GM23338 (cell line): ENCODE results near the gene DCANP1. TPM values are rescaled to one million over a fixed set of nuclear protein-coding genes. Genes with fewer than 3 reads are reported as not detected.

ENCODE experiments used
- ATAC-seq: fragments of 200-7000 bp; cut with Tn5 transposase; 3 replicates; pipeline ENCODE4 v1.9.1; 2020
- DNase-seq: peaks from one replicate; pipeline ENCODE4 v3.0.0-alpha.2; 2015; ENCODE audit warnings: low spot score
- H2AFZ ChIP-seq: fragments of 200-600 bp; sonication (generic); 2 replicates; pipeline ENCODE4 v1.8.0; 2016; ENCODE audit warnings: antibody characterized with exemption, mild to moderate bottlenecking, moderate library complexity
- H3F3A ChIP-seq: fragments of 200-600 bp; sonication (generic); replicated peaks from 2 replicates; pipeline ENCODE4 v1.8.0; 2017; ENCODE audit warnings: antibody characterized with exemption, mixed run types, low read depth
- H3K27ac ChIP-seq: fragments of 200-600 bp; sonication (generic); 2 replicates; pipeline ENCODE4 v1.6.1; 2016; ENCODE audit warnings: low read depth
- H3K27me3 ChIP-seq: fragments of 200-600 bp; sonication (generic); 2 replicates; pipeline ENCODE4 v1.8.0; 2016; ENCODE audit warnings: mild to moderate bottlenecking, mixed run types, moderate library complexity; ENCODE audit not compliant: insufficient read depth
- H3K36me3 ChIP-seq: fragments of 200-600 bp; sonication (generic); 2 replicates; pipeline ENCODE4 v1.8.0; 2016; ENCODE audit warnings: mild to moderate bottlenecking; ENCODE audit not compliant: insufficient read depth
- H3K4me1 ChIP-seq: fragments of 200-600 bp; sonication (generic); 2 replicates; pipeline ENCODE4 v1.8.0; 2016; ENCODE audit warnings: mild to moderate bottlenecking, moderate library complexity; ENCODE audit not compliant: insufficient read depth
- H3K4me2 ChIP-seq: fragments of 200-600 bp; sonication (generic); 2 replicates; pipeline ENCODE4 v1.7.1; 2017; ENCODE audit warnings: mixed run types
- H3K4me3 ChIP-seq: fragments of 200-600 bp; sonication (generic); 2 replicates; pipeline ENCODE4 v1.6.1; 2016; ENCODE audit warnings: mixed run types
- H3K79me2 ChIP-seq: fragments of 200-600 bp; sonication (generic); replicated peaks from 2 replicates; pipeline ENCODE4 v1.8.0; 2017; ENCODE audit warnings: mild to moderate bottlenecking; ENCODE audit not compliant: insufficient read depth
- H3K9me2 ChIP-seq: fragments of 200-600 bp; sonication (generic); 2 replicates; pipeline ENCODE4 v1.8.0; 2017; ENCODE audit not compliant: insufficient read depth
- H4K20me1 ChIP-seq: fragments of 200-600 bp; sonication (generic); replicated peaks from 2 replicates; pipeline ENCODE4 v1.8.0; 2017; ENCODE audit warnings: mild to moderate bottlenecking; ENCODE audit not compliant: insufficient read depth
- H3K27ac Mint-ChIP-seq: 2 replicates; pipeline ENCODE4 v1.8.0; 2020; ENCODE audit warnings: inconsistent platforms, mild to moderate bottlenecking, moderate library complexity, mixed read lengths
- H3K27me3 Mint-ChIP-seq: 3 replicates; pipeline ENCODE4 v1.8.0; 2022; ENCODE audit warnings: low read depth, mild to moderate bottlenecking, moderate library complexity, mixed read lengths, inconsistent platforms; ENCODE audit not compliant: insufficient read depth, poor library complexity
- H3K36me3 Mint-ChIP-seq: 3 replicates; pipeline ENCODE4 v1.8.0; 2021; ENCODE audit warnings: low read depth, mild to moderate bottlenecking, inconsistent platforms, moderate library complexity, mixed read lengths
- H3K4me1 Mint-ChIP-seq: 3 replicates; pipeline ENCODE4 v1.8.0; 2020; ENCODE audit warnings: mild to moderate bottlenecking, inconsistent platforms, mixed read lengths
- H3K4me3 Mint-ChIP-seq: 3 replicates; pipeline ENCODE4 v1.8.0; 2021; ENCODE audit warnings: moderate library complexity, mild to moderate bottlenecking, inconsistent platforms, mixed read lengths
- H3K9me3 Mint-ChIP-seq: 3 replicates; pipeline ENCODE4 v1.8.0; 2020; ENCODE audit warnings: moderate library complexity, mild to moderate bottlenecking, inconsistent platforms, mixed read lengths
- CREB1 ChIP-seq: fragments of 250-450 bp; sonication (Bioruptor Pico); IDR thresholded peaks from 2 replicates; pipeline ENCODE4 v1.5.0; 2020; ENCODE audit warnings: low read depth, mild to moderate bottlenecking, moderate library complexity
- JUNB ChIP-seq: IDR thresholded peaks from one replicate; pipeline ENCODE4 v1.6.1; 2016; ENCODE audit warnings: antibody characterized with exemption; ENCODE audit not compliant: unreplicated experiment
- ZNF331 ChIP-seq: fragments of 250-450 bp; sonication (Bioruptor Pico); IDR thresholded peaks from 2 replicates; pipeline ENCODE4 v1.5.0; 2020; ENCODE audit warnings: low read depth, mild to moderate bottlenecking, moderate library complexity
- polyA plus RNA-seq: library from polyadenylated mRNA; unstranded; fragments of >200 nt; fragmentation: Nextera tagmentation; extraction: Ambion mirVana; gene quantifications from 2 replicates; pipeline ENCODE4 v1.2.1, GENCODE V29; 2016
- total RNA-seq: library from RNA; depleted of rRNA; stranded (reverse); fragments of >200 nt; shearing (Covaris generic); gene quantifications from 2 replicates; pipeline ENCODE4 v1.2.3, GENCODE V29; 2014
- TF ChIP-seq, protein P1 (sequence below): IDR thresholded peaks from one replicate; pipeline ENCODE4 v1.6.1; 2018; ENCODE audit warnings: antibody characterized with exemption; ENCODE audit not compliant: unreplicated experiment
- TF ChIP-seq, protein P2 (sequence below), 2 experiments: fragments of 200-600 bp in 1 of 2; sonication (generic) in 1 of 2; conservative IDR thresholded peaks; 2 replicates each; pipeline versions ENCODE4 v1.5.1 to v1.6.1; 2016 to 2017; ENCODE audit warnings: antibody characterized with exemption in 2 of 2, low read depth in 2 of 2, mild to moderate bottlenecking in 2 of 2, moderate library complexity in 1 of 2

Gene DCANP1
- total and polyA plus RNA-seq, 2 experiments from 2014 or later, result not detected

DNA sequence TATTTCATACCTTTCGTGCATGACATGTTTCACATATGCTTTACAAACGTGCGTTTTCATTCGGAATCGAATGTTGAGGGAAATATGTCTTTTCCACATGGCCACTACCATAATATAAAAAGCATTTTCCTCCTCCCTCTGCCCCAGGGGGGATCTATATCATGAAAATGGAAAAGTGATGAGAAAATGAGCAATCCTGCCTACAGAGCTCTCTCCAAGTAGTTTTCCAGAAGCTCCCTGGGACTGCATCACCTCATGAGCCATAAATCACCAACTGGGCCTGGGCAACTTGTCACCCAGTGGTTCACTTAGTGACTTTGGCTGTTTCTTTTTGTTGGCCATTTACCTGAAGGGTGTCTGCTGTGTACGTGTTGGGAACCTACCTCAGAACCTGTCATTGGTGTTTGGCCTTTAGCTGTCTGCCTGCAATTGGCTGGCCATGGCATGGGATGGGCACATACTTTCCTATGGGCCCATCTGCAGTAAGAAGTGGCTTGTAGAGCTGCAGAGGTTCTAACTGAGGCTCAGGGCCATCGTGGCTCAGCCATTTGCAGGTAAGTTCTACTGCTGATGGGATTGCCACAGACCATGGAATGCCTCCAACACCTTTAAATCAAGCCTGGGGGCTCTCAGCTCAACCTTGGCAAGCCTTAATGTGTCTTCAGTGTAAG, 14.5 kb upstream of the DCANP1 start (continued):
- TF ChIP-seq, protein P1, sequence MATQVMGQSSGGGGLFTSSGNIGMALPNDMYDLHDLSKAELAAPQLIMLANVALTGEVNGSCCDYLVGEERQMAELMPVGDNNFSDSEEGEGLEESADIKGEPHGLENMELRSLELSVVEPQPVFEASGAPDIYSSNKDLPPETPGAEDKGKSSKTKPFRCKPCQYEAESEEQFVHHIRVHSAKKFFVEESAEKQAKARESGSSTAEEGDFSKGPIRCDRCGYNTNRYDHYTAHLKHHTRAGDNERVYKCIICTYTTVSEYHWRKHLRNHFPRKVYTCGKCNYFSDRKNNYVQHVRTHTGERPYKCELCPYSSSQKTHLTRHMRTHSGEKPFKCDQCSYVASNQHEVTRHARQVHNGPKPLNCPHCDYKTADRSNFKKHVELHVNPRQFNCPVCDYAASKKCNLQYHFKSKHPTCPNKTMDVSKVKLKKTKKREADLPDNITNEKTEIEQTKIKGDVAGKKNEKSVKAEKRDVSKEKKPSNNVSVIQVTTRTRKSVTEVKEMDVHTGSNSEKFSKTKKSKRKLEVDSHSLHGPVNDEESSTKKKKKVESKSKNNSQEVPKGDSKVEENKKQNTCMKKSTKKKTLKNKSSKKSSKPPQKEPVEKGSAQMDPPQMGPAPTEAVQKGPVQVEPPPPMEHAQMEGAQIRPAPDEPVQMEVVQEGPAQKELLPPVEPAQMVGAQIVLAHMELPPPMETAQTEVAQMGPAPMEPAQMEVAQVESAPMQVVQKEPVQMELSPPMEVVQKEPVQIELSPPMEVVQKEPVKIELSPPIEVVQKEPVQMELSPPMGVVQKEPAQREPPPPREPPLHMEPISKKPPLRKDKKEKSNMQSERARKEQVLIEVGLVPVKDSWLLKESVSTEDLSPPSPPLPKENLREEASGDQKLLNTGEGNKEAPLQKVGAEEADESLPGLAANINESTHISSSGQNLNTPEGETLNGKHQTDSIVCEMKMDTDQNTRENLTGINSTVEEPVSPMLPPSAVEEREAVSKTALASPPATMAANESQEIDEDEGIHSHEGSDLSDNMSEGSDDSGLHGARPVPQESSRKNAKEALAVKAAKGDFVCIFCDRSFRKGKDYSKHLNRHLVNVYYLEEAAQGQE, result no peak
- TF ChIP-seq, protein P2, sequence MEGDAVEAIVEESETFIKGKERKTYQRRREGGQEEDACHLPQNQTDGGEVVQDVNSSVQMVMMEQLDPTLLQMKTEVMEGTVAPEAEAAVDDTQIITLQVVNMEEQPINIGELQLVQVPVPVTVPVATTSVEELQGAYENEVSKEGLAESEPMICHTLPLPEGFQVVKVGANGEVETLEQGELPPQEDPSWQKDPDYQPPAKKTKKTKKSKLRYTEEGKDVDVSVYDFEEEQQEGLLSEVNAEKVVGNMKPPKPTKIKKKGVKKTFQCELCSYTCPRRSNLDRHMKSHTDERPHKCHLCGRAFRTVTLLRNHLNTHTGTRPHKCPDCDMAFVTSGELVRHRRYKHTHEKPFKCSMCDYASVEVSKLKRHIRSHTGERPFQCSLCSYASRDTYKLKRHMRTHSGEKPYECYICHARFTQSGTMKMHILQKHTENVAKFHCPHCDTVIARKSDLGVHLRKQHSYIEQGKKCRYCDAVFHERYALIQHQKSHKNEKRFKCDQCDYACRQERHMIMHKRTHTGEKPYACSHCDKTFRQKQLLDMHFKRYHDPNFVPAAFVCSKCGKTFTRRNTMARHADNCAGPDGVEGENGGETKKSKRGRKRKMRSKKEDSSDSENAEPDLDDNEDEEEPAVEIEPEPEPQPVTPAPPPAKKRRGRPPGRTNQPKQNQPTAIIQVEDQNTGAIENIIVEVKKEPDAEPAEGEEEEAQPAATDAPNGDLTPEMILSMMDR (conservative IDR thresholded peaks at IDR 0.05; ENCODE audit: low read depth in 2 of 2), result no peak
- TF ChIP-seq JUNB, result no peak
- TF ChIP-seq ZNF331 (CRISPR knock-in tag), result no peak

DNA sequence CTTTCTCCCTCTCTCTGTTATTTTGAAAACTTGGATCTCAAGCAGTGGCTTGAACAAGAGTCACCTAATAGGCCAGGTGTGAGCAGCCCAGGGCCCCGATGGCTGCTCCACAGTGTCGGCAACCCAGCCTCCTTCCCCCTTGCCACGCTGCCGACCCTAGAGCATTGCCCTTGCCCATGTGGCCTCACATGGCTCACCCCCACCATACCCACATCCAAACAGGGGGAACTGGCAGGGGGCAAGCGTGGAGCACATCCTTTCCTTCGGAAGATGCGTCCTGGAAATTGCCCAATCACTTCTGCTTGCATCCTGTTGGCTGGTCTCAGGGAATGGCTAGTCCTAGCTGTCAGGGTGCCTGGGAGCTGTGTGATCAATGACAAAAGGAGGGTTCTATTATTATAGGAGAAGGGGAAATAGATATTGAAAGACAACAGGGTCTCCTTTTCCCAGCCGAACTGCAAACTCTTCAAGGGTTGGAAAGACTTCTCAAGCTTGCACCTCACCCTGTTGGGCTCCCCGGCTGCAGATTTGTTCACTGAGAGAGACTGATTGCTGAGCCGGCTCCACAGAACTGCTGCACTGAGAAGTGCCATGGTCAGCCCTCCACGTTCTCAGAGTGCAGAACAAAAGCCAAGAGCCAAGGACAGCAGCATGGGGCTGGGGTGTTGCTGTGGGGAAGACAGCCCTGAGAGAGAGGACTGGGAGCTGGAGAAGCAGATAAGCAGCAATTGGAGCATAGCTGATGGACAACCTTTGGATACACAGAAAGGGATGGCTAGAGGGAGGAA, 13.3 kb upstream of the DCANP1 start:
- Histone ChIP-seq H2AFZ (no peak overlapping the region), H3K4me2 (no peak overlapping the region), H3K79me2 (no peaks in the 10 kb centered on the region), H3K27ac (no peak overlapping the region), H4K20me1 (no peaks in the 10 kb centered on the region), H3K4me1 (no peaks in the 10 kb centered on the region), H3F3A (no peaks in the 10 kb centered on the region), H3K27me3 (peaks cover 46% of the 10 kb centered on the region), H3K9me2 (no peaks in the 10 kb centered on the region), H3K4me3 (no peak overlapping the region), H3K36me3 (no peaks in the 10 kb centered on the region)
- H3K4me3 Mint-ChIP-seq, result no peak overlapping the region
- H3K9me3 Mint-ChIP-seq, result no peaks in the 10 kb centered on the region
- TF ChIP-seq, protein P1, result no peak
- no peak for TF ChIP-seq CREB1 (CRISPR knock-in tag)
- H3K27me3 Mint-ChIP-seq, result peaks cover 45% of the 10 kb centered on the region
- no peak overlapping the region for H3K27ac Mint-ChIP-seq
- H3K36me3 Mint-ChIP-seq, result no peaks in the 10 kb centered on the region
- ATAC-seq (no peak), DNase-seq (no peak)
- H3K4me1 Mint-ChIP-seq, result peaks cover 3% of the 10 kb centered on the region
